IPS DF 4.7 (cell line): ENCODE data around the gene C4orf50.
"Not testable (repeated sequence)": the region's sequence is repeated elsewhere in the genome, so short reads cannot be mapped to it uniquely, and the experiment has no call there.

ENCODE experiments used
- DNase-seq: peaks from one replicate; pipeline ENCODE4 v3.0.0-alpha.2; 2013; ENCODE audit warnings: low spot score; ENCODE audit errors: extremely low read depth

The C4orf50 gene

DNA sequence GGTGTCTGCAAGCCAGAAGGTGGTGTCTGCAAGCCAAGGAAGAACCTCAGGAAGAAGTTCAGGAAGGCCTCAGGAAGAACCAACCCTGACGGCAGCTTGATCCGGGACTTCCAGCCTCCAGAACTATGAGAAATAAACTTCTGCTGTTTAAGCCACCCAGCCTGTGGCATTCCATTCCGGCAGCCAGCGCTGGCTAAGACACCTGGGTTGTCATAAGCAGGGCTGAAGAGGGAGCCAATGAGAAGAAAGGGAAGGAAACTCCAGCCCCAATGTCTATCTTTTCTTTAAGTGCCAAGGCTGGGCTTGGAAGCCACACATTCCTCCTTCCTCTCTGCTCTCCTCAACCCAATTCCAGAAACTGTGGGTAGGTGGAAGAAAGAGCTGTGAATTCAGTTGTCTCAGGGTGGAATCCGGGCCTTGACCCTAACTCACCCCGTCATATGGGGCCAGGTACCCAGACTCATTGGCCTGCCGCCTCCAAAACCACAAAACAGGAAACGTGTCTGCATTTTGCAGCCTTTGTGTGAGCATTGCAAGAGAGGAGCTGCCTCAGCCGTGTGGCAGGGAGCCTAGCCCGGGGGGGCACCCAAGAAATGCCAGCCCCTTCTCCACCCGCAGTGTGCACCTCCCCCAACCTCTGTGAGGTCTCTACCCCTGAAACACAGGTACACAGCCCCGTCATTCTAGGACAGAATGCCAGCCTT, 152.2 kb downstream of the C4orf50 start:
- DNase-seq: no peak

DNA sequence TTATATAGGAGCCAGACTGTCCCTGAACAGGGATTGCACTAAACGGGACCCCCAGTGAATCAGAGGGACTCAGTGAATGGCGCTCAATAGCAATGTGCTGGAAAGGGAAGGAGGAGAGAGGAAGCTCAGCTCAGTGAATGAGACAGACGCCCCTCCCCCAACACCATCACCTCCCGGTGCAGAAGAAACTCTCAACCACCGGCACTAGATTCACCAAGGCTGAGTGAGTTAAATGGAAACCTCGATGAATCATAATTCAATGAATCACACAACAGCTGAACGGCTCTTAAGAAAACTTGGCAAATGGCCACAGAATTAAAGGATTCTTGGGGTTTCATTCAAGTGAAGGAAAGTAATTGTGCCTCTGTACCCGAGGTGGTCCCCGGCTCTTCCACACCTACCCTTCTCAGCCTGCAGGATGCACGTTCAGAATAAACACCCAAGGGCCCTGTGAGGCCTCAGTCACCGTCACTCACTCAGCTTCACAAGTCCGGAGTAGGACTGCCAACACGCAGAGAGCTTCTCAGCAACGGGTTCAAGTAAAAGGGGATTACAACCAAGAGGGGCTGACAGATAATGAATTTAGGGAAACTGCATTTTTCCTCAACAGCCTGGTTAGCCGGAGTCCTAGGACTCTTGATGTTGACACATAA, 154.6 kb downstream of the C4orf50 start:
- no peak for DNase-seq

DNA sequence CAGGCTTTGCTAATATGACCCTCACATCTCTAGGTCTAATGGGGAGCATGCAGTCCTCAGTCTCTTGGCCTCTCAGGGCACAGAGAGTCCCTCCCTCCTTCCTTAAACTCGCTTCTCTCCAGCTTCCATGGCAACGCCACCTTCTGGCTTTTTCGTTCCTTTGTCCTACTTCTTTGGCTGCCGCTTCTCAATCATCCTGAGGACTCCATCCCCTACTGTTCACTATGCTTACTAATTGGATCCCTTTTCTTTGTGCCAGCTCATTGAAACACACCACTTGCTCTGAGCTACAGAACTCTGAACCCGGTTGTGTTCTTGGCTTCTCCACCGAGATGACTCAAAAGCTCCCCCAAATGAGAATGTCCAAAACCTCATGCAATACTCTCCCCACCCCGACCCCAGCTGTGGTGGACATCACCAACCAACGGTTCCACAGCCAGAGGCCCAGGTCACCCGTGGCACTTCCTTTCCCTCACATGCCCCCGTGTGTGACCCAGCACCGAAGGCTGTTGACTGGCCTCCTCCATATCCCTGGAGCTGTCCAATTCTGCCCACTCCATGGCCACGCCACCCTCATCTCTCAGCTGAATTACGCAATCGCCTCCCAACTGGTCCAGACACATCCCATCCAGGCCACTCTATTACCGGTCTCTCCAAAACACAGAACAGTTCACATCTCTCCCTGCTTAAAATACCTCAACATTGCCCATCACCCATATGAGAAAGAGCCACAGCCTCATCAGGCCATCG, 160.0 kb downstream of the C4orf50 start:
- DNase-seq: no peak

DNA sequence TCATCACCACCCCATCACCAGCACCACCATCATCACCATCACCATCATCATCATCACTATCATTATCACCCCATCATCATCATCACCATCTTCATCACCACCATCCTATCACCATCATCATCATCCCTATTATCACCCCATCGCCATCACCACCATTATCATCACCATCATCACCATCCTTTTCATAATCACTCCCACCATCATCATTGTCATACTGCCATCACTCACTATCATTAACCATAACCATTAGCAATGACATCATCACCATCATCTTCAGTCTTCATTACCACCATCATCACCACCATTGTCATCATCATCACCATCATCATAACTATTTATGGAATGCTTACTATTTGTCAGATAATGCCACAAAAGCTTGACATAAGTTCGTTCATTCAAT, 161.0 kb downstream of the C4orf50 start:
- DNase-seq: no peak

DNA sequence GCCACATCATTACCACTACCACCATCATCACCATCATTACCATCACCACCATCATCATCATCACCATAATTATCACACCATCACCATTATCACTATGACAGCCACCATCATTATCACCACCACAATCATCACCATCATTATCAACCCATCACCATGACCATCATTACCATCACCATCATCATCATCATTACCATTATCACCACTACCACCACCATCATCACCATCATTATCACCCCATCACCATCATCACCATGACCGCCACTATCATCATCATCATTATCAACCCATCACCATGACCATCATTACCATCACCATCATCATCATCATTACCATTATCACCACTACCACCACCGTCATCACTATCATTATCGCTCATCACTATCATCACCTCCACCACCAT, 161.9 kb downstream of the C4orf50 start:
- DNase-seq: not testable (repeated sequence)

DNA sequence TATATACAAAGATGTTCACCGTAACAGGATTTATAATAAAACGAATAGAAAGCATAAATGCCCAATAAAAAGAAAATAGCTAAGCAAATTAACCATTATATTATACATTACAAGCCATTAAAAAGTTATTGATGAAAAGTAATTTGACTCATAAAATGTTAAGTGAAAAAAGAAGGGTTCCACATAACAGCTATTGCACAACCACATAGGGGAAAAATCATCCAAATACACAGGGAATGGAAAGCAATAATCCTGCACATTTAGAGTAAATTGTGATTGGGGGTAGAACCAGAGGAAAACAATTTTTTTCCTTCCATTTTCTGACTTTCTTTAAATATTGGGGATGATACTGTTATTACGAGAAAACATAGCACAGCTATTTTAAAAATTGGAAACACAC, 163.3 kb downstream of the C4orf50 start:
- DNase-seq: no peak

DNA sequence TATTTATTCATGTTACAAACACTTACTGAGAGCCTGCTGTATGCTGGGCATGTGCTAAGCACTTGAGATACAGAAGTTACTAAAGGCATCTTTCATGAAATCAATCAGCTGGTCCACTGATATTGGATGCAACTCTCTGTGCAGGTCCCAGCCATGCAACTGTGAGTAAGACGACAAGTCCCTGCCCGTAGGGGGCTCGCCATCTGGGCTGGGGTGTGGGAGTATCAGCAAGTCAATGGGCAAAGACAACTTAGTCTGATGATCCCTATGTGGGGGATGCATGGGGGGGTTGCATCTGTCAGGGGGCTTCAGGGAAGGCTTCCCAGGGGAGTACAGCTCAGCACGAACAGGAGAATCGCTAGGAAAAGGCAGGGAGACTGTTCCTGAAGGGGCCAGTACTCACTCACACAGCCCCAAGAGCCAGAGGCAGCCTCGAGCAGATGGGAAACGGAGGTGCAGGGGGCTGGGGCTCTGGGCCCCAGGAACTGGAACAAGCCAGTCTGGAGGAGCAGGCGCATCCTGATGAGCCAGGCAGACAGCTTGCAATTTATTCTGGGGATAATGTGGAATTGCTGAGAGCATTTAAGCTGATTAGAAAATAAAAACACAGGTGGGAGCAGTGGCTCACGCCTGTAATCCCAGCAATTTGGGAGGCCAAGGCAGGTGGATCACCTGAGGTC, 165.6 kb downstream of the C4orf50 start:
- no peak for DNase-seq

DNA sequence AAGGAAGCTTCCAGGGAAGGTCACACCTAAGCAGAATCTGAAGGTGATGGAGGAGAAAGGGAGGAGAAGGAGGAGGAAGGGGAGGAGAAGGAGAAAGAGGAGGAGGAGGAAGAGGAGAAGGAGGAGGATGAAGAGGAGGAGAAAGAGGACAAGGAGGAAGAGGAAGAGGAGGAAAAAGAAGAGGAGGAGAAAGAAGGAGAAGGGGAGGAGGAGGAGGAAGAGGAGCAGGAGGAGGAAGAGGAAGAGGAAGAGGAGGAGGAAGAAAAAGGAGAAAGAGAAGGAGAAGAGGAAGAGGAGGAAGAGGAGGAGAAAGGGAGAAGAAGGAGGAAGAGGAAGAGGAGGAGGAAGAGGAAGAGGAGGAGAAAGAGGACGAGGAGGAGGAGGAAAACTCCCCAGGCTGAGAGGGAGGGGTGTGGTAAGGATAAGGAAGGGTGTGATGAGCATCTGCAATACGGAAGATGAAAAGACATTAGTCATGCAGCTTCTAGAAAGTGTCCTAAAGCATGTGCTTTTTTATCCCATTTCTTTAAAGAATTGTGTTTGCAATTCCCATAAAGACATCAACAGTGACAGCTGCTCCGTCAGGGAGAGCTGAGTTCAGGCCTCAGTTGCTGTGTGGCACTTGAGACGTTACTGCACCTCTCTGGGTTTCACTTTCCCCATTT, 166.5 kb downstream of the C4orf50 start:
- no peak for DNase-seq
